ENCODE results near the gene DHX57.

DHX57 gene

GRCh38 chr2:38750011-38750890 lies 125.5 kb downstream of the DHX57 start:
- DNase-seq (ENCODE audit: low spot score): peak; percentile 62

GRCh38 chr2:38748943-38749804 lies 126.6 kb downstream of the DHX57 start:
- no peak for DNase-seq (ENCODE audit: low spot score)

GRCh38 chr2:38748391-38748790 lies 127.3 kb downstream of the DHX57 start:
- DNase-seq (ENCODE audit: low spot score): no peak

- DNase-seq (ENCODE audit: low spot score): no peak
Observed at GRCh38 chr2:38747819-38748218, 127.9 kb downstream of the DHX57 start.

All from hepatic stellate cell (primary cell).